Skeletal muscle satellite cell (primary cell): ENCODE data around the gene CPE.

ENCODE experiments used
- H3K27me3 ChIP-seq: 2 replicates; pipeline ENCODE4 v1.7.0; 2013; ENCODE audit warnings: low read length; ENCODE audit not compliant: control insufficient read depth, insufficient read depth
- H3K36me3 ChIP-seq: 2 replicates; pipeline ENCODE4 v1.7.0; 2013; ENCODE audit warnings: mild to moderate bottlenecking, control low read depth, low read length; ENCODE audit not compliant: insufficient read depth
- H3K4me1 ChIP-seq: 2 replicates; pipeline ENCODE4 v1.7.0; 2013; ENCODE audit warnings: low read length; ENCODE audit not compliant: control insufficient read depth, insufficient read depth
- H3K4me2 ChIP-seq: 2 replicates; pipeline ENCODE4 v1.7.0; 2013; ENCODE audit warnings: mild to moderate bottlenecking, low read length
- H3K4me3 ChIP-seq: 2 replicates; pipeline ENCODE4 v1.7.0; 2013; ENCODE audit warnings: low read length
- H3K9ac ChIP-seq: 2 replicates; pipeline ENCODE4 v1.7.0; 2013; ENCODE audit warnings: mild to moderate bottlenecking, low read depth, low read length, moderate library complexity
- H3K9me3 ChIP-seq: replicated peaks from 2 replicates; pipeline ENCODE4 v1.7.0; 2013; ENCODE audit warnings: mild to moderate bottlenecking, control low read depth, low read length

The CPE gene

DNA sequence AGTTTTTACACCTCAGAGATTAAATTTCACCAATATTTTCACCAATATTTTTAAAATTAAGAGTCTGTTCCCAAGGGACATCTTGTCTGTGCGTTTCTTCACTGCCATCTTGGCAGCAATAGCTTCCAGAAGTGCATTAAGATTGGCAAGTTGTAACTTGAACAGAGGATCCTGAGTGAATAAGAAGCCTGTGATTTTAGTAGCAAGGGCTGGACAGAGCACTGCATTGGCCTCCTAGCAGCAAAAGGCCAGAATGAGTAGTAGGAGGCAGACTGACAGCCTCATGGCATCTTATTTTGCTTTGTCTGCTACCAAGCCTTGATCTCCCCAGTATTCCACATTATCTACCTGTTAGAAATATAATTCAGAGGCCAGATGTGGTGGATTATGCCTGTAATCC is 138.4 kb downstream of the CPE start:
- no peak overlapping the region for H3K4me2 ChIP-seq
- H3K9me3 ChIP-seq: no peaks in the 10 kb centered on the region
- H3K36me3 ChIP-seq: no peaks in the 10 kb centered on the region
- H3K4me3 ChIP-seq: no peak overlapping the region
- H3K4me1 ChIP-seq: no peaks in the 10 kb centered on the region
- H3K9ac ChIP-seq: no peak overlapping the region
- no peaks in the 10 kb centered on the region for H3K27me3 ChIP-seq

DNA sequence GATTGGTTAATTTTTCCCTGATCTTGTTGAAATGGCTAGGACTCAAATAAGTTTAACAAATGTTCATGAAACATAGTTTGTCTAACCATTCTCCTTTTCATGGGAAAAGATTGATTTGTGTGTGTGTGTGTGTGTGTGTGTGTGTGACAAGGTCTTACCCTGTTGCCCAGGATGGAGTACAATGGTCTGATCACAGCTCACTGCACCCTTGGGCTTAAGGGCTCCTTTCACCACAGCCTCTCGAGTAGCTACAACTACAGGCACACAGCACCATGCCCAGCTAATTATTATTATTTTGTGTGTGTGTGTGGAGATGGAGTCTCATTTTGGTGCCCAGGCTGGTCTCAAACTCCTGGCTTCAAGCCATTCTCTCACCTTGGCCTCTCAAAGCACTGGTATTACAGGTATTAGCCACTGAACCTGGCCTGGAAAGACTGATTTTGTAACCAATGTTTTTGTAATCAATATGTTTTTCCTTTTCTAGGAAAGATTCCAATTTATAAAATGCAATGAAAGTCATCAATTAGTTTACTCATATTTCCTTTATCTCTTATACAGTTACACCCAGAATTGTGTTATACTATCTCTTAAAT is 139.3 kb downstream of the CPE start:
- Histone ChIP-seq H3K9me3 (no peaks in the 10 kb centered on the region), H3K4me1 (no peaks in the 10 kb centered on the region), H3K4me3 (no peak overlapping the region), H3K4me2 (no peak overlapping the region), H3K9ac (no peak overlapping the region), H3K36me3 (no peaks in the 10 kb centered on the region), H3K27me3 (no peaks in the 10 kb centered on the region)

DNA sequence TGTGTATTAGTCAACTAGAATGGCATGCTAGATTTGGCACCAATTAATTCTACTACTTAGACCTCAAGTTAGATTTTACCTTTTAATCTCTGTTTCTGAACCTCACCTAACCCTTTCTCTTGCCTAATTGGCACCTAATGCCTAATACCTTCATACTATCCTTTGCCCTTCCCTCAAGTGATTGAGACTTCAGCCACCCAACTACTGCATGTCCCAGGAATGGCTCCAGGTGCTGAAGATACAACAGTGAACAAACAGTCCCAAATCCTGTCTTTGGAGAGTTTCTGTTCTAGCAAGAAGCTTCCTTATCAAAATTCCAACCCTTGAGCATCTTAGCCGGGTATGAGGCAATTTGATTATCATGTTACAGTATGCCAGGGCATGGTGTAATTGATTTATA is 139.9 kb downstream of the CPE start:
- Histone ChIP-seq H3K4me3 (no peak overlapping the region), H3K4me2 (no peak overlapping the region), H3K4me1 (no peaks in the 10 kb centered on the region), H3K9me3 (no peaks in the 10 kb centered on the region), H3K9ac (no peak overlapping the region), H3K27me3 (no peaks in the 10 kb centered on the region), H3K36me3 (no peaks in the 10 kb centered on the region)

DNA sequence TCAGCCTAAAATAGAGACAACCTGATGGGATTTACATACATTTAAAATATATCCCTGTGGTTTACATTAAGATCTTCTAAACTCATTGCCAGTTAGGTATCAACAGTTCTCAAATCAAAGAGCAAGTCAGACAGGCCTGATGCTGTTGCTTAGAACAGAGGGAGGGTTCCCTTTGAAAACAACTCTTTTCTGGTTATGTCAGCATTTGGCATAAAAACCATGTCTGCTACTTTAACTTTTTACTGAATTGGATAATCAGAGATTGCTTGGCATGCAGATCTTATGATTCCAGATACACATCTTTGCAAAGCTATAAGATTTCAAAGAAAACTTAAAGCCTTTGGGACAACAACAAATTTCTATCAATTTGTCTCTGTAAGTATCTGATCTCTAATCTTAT is 140.8 kb downstream of the CPE start:
- no peak overlapping the region for H3K4me2 ChIP-seq
- no peak overlapping the region for H3K4me3 ChIP-seq

DNA sequence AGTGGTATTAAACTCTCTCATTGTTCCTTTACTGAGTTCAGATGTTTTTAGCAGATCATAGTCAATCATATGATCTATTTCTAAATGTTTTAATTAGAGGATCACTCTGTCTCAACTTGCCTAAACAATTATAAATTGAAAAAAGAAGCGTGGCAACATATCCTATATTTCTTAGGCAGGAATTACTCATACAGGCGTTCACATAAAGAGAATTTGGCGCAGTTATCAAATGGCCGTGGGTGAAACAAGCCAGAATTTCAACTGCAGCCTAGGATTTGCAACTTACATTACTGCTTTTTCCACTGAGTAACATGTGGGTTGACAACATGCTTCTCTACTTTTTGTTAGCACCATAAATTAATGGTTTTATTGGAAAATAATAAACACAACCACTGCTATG is 141.3 kb downstream of the CPE start:
- Histone ChIP-seq H3K9ac (no peak overlapping the region), H3K27me3 (no peaks in the 10 kb centered on the region), H3K36me3 (no peaks in the 10 kb centered on the region), H3K4me2 (no peak overlapping the region), H3K4me1 (no peaks in the 10 kb centered on the region), H3K4me3 (no peak overlapping the region), H3K9me3 (no peaks in the 10 kb centered on the region)

More for the DNA sequence above, 140.8 kb downstream of the CPE start:
- Histone ChIP-seq H3K9me3 (no peaks in the 10 kb centered on the region), H3K36me3 (no peaks in the 10 kb centered on the region), H3K27me3 (no peaks in the 10 kb centered on the region), H3K4me1 (no peaks in the 10 kb centered on the region), H3K9ac (no peak overlapping the region)

DNA sequence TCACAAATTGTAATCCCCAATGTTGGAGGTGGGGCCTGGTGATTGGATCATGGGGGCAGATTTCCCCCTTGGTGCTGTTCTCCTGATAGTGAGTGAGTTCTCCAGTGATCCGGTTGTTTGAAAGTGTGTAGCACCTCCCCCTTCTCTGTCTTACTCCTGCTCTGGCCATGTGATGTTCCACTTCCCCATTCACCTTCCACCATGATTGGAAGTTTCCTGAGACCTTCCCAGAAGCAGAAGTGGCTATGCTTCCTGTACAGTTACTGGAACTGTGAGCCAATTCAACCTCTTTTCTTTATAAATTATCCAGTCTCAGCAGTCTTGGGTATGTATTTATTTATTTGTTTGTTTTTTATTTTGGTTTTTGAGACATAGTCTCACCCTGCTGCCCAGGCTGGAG is 143.2 kb downstream of the CPE start:
- no peaks in the 10 kb centered on the region for H3K36me3 ChIP-seq
- H3K27me3 ChIP-seq: no peaks in the 10 kb centered on the region
- H3K4me2 ChIP-seq: no peak overlapping the region
- no peak overlapping the region for H3K4me3 ChIP-seq
- H3K9me3 ChIP-seq: no peaks in the 10 kb centered on the region
- H3K4me1 ChIP-seq: no peaks in the 10 kb centered on the region
- no peak overlapping the region for H3K9ac ChIP-seq

DNA sequence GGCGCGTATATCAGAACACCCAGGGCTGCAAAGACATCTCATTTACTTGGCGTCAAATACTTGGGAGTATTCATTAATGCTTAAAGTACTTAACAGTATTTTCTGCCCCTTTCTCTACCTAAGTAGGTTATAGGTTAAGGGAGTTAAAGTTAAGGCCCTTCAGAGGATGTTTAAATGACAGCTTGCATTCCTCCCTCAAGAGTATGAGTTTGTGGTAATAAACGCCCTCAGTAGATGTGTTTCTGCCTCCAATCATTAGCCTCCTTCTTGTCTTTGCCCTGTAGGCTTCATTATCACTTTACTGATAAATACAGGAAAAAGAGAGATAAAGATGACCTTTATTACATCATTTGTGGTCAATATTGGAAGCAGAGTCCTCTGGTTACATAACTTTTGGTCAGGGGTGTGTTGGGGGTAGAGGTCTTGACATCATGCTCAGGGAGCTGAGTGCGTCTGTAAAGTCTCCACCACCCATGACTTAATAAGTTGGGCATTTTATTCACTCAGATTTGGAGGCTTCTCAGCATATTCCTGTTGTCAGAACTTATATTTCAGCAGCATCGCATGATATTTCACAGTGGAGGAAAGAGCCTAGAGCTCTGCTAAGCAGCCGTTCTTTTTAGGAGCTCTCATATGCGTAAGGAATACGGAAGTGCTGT is 145.9 kb downstream of the CPE start:
- H3K4me1 ChIP-seq: no peaks in the 10 kb centered on the region
- H3K4me2 ChIP-seq: no peak overlapping the region
- no peaks in the 10 kb centered on the region for H3K9me3 ChIP-seq
- H3K36me3 ChIP-seq: no peaks in the 10 kb centered on the region
- no peaks in the 10 kb centered on the region for H3K27me3 ChIP-seq
- no peak overlapping the region for H3K9ac ChIP-seq
- no peak overlapping the region for H3K4me3 ChIP-seq

DNA sequence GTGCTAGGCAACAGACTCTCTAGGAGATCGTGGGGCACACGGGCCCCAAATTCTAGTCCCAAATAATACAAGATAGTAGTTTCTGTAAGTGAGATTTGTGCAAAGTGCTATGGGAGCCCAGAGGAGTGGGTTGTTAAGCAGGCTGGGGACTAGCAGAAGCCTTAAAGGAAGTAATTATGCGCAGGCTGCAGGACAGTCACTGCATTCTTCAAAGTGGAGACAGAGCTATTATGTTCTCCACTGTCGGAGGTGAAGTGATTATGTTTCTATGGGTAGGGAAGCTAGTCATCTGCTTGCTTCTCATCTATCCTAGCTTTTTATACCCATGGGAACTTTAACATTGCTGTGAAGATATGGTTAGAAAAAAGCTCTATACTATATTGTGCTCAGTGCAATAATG is 154.2 kb downstream of the CPE start:
- Histone ChIP-seq H3K9me3 (no peaks in the 10 kb centered on the region), H3K4me3 (no peak overlapping the region), H3K4me1 (no peaks in the 10 kb centered on the region), H3K36me3 (no peaks in the 10 kb centered on the region), H3K4me2 (no peak overlapping the region), H3K27me3 (no peaks in the 10 kb centered on the region), H3K9ac (no peak overlapping the region)

DNA sequence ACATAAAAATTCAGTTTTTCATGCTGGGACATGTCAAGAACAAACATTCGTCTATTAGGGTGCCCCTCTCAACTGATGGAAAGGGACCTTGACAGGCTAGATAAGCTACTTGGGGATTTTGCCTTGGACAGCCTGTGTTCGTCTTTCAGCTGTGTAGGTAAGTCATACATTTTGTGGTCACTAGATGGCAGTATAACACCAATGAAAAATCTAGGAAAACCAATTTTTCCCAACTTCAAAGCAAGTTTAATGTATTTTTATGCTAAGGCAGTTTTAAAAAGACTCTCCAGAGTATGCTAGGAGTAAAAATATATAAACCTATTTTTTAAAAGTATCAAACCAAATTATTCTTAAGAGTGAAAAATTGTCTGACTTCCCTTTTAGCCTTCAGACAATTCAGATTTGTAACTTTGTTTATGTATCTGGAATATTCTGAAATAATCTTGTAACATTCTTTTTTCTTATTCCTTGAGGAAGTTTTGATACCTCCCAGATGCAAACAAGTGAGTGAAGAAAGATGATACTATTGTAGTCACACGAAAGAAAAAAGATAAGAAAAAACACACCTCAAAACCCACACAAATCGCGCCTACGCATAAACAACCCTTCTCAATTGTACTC is 158.3 kb downstream of the CPE start:
- Histone ChIP-seq H3K4me3 (no peak overlapping the region), H3K9ac (no peak overlapping the region), H3K4me2 (no peak overlapping the region), H3K27me3 (no peaks in the 10 kb centered on the region), H3K36me3 (no peaks in the 10 kb centered on the region), H3K4me1 (no peaks in the 10 kb centered on the region), H3K9me3 (no peaks in the 10 kb centered on the region)

DNA sequence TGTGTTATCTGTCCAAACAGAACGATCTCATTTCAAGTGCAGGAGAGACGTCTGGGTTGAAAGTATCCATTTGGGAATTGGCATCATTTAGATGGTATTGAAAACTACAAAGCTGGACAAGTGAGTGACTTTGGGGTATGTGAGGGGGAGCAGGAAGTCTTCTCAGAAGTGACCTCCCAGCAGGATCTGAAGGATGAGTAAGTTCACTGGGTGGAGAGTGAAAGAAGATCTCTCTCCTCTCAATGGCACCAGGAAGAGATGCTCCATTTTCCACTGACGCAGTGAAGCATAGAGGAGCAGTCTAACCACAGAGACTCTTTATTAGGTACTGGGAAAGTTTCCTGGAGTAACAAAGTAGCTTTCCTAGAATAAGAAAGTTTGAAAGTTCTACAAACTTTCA is 161.0 kb downstream of the CPE start:
- H3K4me2 ChIP-seq: no peak overlapping the region
- no peaks in the 10 kb centered on the region for H3K4me1 ChIP-seq
- H3K9ac ChIP-seq: no peak overlapping the region
- H3K9me3 ChIP-seq: no peaks in the 10 kb centered on the region
- no peaks in the 10 kb centered on the region for H3K36me3 ChIP-seq
- H3K4me3 ChIP-seq: no peak overlapping the region
- H3K27me3 ChIP-seq: no peaks in the 10 kb centered on the region

DNA sequence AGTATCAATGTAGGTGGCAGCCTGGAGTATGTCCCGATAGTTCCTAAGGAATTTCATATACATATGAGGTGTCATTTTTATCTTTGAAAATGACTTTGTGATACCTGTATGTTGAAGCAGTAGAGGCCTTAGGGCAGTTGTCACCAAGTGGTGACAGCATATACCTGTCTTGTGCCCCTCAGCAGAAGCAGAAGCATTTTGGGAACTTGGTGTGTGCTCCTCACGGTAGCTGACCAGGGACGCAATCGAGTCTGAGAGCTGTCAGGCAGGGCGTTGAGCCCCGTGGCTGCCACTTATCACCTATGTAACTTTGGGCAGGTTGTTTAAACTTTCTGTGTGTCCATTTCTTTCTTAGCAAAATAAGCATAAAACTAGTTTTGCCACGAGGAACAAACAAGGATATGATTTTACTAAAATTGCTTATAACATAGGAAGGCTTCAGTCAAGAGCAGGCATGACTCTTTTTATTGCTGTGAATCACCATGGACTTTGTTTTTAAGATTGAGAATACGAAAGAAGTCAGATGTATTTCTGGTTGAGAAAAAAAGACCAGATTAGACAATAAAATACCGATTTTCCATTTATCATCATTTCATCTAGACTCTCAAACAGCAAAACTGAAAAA is 161.5 kb downstream of the CPE start:
- H3K9me3 ChIP-seq: no peaks in the 10 kb centered on the region
- H3K9ac ChIP-seq: no peak overlapping the region
- H3K36me3 ChIP-seq: no peaks in the 10 kb centered on the region

More for the DNA sequence above, 161.5 kb downstream of the CPE start:
- Histone ChIP-seq H3K4me1 (no peaks in the 10 kb centered on the region), H3K4me2 (no peak overlapping the region), H3K27me3 (no peaks in the 10 kb centered on the region), H3K4me3 (no peak overlapping the region)
